K562 (cell line): Measurements from ENCODE around the gene DNAJB11. TPM values are rescaled to one million over a fixed set of nuclear protein-coding genes. Genes with fewer than 3 reads are reported as not detected.
A peak's percentile ranks its signal among the peaks of the same experiment; 100 is the strongest.

Experiments
- BACH1 ChIP-seq: fragments of 200-800 bp; sonication (Bioruptor generic); IDR thresholded peaks from 2 replicates; pipeline ENCODE4 v1.6.1; 2016; ENCODE audit warnings: missing genetic modification characterization, missing compliant biosample characterization
- HCFC1 ChIP-seq: IDR thresholded peaks from 2 replicates; pipeline ENCODE4 v1.6.1; 2012; ENCODE audit warnings: low read depth, low read length, improper control_type of control experiment
- HNRNPLL ChIP-seq: fragments of 200-400 bp; formaldehyde crosslinking; IDR thresholded peaks from 2 replicates; pipeline ENCODE4 v1.6.1; 2017; ENCODE audit warnings: low read length, low read depth, mild to moderate bottlenecking; ENCODE audit not compliant: poor library complexity, severe bottlenecking
- KAT2B ChIP-seq: IDR thresholded peaks from one replicate; pipeline ENCODE4 v1.6.1; 2012; ENCODE audit warnings: low read depth, mild to moderate bottlenecking, control low read depth, inconsistent platforms, low read length, moderate library complexity
- KAT7 ChIP-seq: sonication (generic); formaldehyde crosslinking; IDR thresholded peaks from 2 replicates; pipeline ENCODE4 v1.8.0; 2022; ENCODE audit warnings: missing genetic modification reagents, mild to moderate bottlenecking, borderline replicate concordance
- KDM5B ChIP-seq: fragments of 200-600 bp; sonication (generic); IDR thresholded peaks from 2 replicates; pipeline ENCODE4 v1.6.1; 2012; ENCODE audit warnings: low read depth, mild to moderate bottlenecking, moderate library complexity, low read length, control low read depth, inconsistent platforms; ENCODE audit not compliant: insufficient replicate concordance
- KLF13 ChIP-seq: fragments of 450-650 bp; IDR thresholded peaks from 2 replicates; pipeline ENCODE4 v1.6.1; 2016; ENCODE audit warnings: missing genetic modification characterization, low read depth, mild to moderate bottlenecking, missing compliant biosample characterization, moderate library complexity, borderline replicate concordance
- MTA3 ChIP-seq: fragments of 450-650 bp; formaldehyde crosslinking; IDR thresholded peaks from 2 replicates; pipeline ENCODE4 v1.6.1; 2017; ENCODE audit warnings: mild to moderate bottlenecking, borderline replicate concordance
- POLR2AphosphoS2 ChIP-seq: IDR thresholded peaks from 2 replicates; pipeline ENCODE4 v1.6.1; 2012; ENCODE audit warnings: low read length, improper control_type of control experiment
- SRSF9 ChIP-seq: fragments of 200-400 bp; formaldehyde crosslinking; IDR thresholded peaks from 2 replicates; pipeline ENCODE4 v1.6.1; 2017; ENCODE audit warnings: low read depth, low read length, borderline replicate concordance
- TBL1XR1 ChIP-seq, 2 experiments: IDR thresholded peaks; 2 replicates each; pipeline ENCODE4 v1.6.1; 2012; ENCODE audit warnings: improper control_type of control experiment in 2 of 2, low read length in 2 of 2, mild to moderate bottlenecking in 1 of 2
- TCF7L2 ChIP-seq: fragments of 150-350 bp; IDR thresholded peaks from 2 replicates; pipeline ENCODE4 v1.6.1; 2016; ENCODE audit warnings: low read depth, mild to moderate bottlenecking, low read length, moderate library complexity
- TEAD4 ChIP-seq, 2 experiments: sonication (generic) in 1 of 2; formaldehyde crosslinking in 1 of 2; IDR thresholded peaks; 2 replicates each; pipeline versions ENCODE4 v1.6.1 to v1.8.0; 2012 to 2022; ENCODE audit warnings: borderline replicate concordance in 1 of 2, inconsistent platforms in 1 of 2, low read length in 1 of 2, mild to moderate bottlenecking in 1 of 2, missing genetic modification reagents in 1 of 2
- TRIM24 ChIP-seq, 2 experiments: fragments of 450-650 bp; IDR thresholded peaks; 2 replicates each; pipeline ENCODE4 v1.6.1; 2016
- ZNF134 ChIP-seq: fragments of 250-450 bp; sonication (Bioruptor Pico); conservative IDR thresholded peaks from 2 replicates; pipeline ENCODE4 v1.4.0; 2020
- ZNF217 ChIP-seq: sonication (generic); formaldehyde crosslinking; IDR thresholded peaks from 2 replicates; pipeline ENCODE4 v1.8.0; 2022; ENCODE audit warnings: mild to moderate bottlenecking, missing genetic modification reagents
- ZNF507 ChIP-seq: conservative IDR thresholded peaks from 2 replicates; pipeline ENCODE4 v1.6.1; 2017; ENCODE audit warnings: missing genetic modification characterization, missing compliant biosample characterization
- ZNF561 ChIP-seq: fragments of 450-650 bp; formaldehyde crosslinking; conservative IDR thresholded peaks from 2 replicates; pipeline ENCODE4 v1.4.0; 2020; ENCODE audit warnings: mild to moderate bottlenecking, moderate library complexity
- ZSCAN32 ChIP-seq: fragments of 450-650 bp; formaldehyde crosslinking; IDR thresholded peaks from 2 replicates; pipeline ENCODE4 v1.4.0; 2020; ENCODE audit warnings: mild to moderate bottlenecking, moderate library complexity
- polyA plus RNA-seq, 8 experiments: library from polyadenylated mRNA; depleted of rRNA in 4 of 8; stranded (reverse) in 5 of 8; unstranded in 3 of 8; fragments of >200 nt; fragmentation: Nextera tagmentation in 2 of 8; fragmentation: Illumina TruSeq in 1 of 8; extraction: Ambion mirVana in 2 of 8; extraction: Trizol in 1 of 8; gene quantifications; 2 replicates each; pipeline versions ENCODE4 v1.2.1 to v1.2.3, GENCODE V29; 2011 to 2014; ENCODE audit warnings: inconsistent platforms in 1 of 8, missing spikeins in 1 of 8
- total RNA-seq, 7 experiments: library from RNA; depleted of rRNA in 6 of 7; stranded (reverse); fragments of >200 nt in 6 of 7; fragmentation: Illumina TruSeq in 2 of 7; extraction: Trizol in 2 of 7; gene quantifications; 2 replicates each; pipeline versions ENCODE4 v1.2.1 to v1.2.3, GENCODE V29; 2011 to 2021; ENCODE audit warnings: low replicate concordance in 1 of 7
- TF ChIP-seq, protein P1 (sequence below): fragments of 250-450 bp; sonication (Bioruptor Pico); IDR thresholded peaks from 2 replicates; pipeline ENCODE4 v1.4.0; 2020; ENCODE audit warnings: mild to moderate bottlenecking, moderate library complexity
- TF ChIP-seq, protein P2 (sequence below): fragments of 450-650 bp; IDR thresholded peaks from 2 replicates; pipeline ENCODE4 v1.6.1; 2017; ENCODE audit warnings: antibody characterized with exemption, mild to moderate bottlenecking
- TF ChIP-seq, protein P3 (sequence below): sonication (generic); formaldehyde crosslinking; IDR thresholded peaks from 2 replicates; pipeline ENCODE4 v1.5.0; 2020; ENCODE audit warnings: missing genetic modification reagents

The DNAJB11 gene
- total and polyA plus RNA-seq, 9 of the 15 experiments (the other 6 are each of a cell fraction or from before 2014, with no cell fraction given), result 14.8 to 74.7 (median 63.8) TPM

DNA sequence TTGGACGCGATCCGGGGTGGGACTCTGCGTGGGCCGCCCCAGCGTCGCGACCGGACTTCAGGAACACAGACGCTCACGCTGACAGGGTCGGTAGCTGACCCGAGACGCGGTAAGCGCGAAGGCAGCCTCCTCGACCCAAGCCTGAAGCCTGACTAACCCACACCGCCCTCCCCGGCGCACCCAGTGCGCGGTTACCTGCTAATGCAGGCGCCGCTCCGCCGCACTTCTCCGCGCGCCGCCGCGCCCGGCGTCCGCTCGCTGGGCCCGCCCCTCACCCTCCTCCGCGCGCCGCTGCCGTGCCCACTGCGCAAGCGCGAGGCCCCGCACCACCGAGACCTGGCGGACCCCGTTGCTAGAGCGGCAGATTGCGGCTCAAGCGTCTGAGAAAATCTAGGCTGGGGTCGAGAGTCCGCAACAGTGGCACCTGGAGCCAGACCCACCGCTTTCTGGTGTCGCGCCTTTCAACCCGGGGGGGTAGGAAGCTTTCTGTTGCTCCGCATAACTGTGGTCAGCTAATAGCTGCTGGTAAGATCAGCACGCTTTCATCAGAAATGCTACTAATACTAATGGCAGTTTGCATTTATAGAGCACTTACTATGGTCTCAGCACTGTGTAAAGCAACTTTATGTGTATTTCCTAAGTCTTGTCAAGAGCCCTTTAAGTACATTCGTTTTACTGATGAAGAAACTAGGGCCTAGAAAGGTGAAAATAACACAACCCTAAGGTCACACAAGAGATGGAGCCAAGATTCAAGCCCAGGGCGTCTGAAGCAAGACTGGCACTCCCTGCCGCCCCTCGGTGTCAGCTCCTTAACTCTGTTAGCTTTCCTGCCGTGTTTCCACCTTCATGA is 3.2 kb upstream of the DNAJB11 start, which contains the start of gene TBCCD1 (continued):
- TF ChIP-seq, protein P1, sequence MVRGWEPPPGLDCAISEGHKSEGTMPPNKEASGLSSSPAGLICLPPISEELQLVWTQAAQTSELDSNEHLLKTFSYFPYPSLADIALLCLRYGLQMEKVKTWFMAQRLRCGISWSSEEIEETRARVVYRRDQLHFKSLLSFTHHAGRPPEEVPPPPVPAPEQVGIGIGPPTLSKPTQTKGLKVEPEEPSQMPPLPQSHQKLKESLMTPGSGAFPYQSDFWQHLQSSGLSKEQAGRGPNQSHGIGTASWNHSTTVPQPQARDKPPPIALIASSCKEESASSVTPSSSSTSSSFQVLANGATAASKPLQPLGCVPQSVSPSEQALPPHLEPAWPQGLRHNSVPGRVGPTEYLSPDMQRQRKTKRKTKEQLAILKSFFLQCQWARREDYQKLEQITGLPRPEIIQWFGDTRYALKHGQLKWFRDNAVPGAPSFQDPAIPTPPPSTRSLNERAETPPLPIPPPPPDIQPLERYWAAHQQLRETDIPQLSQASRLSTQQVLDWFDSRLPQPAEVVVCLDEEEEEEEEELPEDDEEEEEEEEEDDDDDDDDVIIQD, result no peak
- TF ChIP-seq KLF13 (tag) (no peak), KDM5B (peak; percentile 97), HNRNPLL (peak; percentile 64), ZNF507 (tag) (no peak), HCFC1 (peak; percentile 74), SRSF9 (no peak), TRIM24 (IDR thresholded peaks at IDR 0.05) (no peak), TEAD4 (IDR thresholded peaks at IDR 0.05; ENCODE audit: low read length) (no peak; the same call in 1 of the 2 replicates), TEAD4 (CRISPR knock-in tag; IDR thresholded peaks at IDR 0.05; ENCODE audit: borderline replicate concordance) (no peak), ZNF217 (CRISPR knock-in tag) (no peak), KAT2B (no peak), ZNF134 (CRISPR knock-in tag) (no peak), TCF7L2 (no peak), ZNF561 (CRISPR knock-in tag) (no peak), TBL1XR1 (IDR thresholded peaks at IDR 0.05; ENCODE audit: low read length in 2 of 2) (no peak; a peak in 1 of 4 replicates), ZSCAN32 (CRISPR knock-in tag) (no peak), KAT7 (peak; percentile 94; the same call in 1 of the 2 replicates), BACH1 (tag) (no peak; the same call in 1 of the 2 replicates), MTA3 (peak; percentile 86), POLR2AphosphoS2 (no peak)
- TF ChIP-seq, protein P2, sequence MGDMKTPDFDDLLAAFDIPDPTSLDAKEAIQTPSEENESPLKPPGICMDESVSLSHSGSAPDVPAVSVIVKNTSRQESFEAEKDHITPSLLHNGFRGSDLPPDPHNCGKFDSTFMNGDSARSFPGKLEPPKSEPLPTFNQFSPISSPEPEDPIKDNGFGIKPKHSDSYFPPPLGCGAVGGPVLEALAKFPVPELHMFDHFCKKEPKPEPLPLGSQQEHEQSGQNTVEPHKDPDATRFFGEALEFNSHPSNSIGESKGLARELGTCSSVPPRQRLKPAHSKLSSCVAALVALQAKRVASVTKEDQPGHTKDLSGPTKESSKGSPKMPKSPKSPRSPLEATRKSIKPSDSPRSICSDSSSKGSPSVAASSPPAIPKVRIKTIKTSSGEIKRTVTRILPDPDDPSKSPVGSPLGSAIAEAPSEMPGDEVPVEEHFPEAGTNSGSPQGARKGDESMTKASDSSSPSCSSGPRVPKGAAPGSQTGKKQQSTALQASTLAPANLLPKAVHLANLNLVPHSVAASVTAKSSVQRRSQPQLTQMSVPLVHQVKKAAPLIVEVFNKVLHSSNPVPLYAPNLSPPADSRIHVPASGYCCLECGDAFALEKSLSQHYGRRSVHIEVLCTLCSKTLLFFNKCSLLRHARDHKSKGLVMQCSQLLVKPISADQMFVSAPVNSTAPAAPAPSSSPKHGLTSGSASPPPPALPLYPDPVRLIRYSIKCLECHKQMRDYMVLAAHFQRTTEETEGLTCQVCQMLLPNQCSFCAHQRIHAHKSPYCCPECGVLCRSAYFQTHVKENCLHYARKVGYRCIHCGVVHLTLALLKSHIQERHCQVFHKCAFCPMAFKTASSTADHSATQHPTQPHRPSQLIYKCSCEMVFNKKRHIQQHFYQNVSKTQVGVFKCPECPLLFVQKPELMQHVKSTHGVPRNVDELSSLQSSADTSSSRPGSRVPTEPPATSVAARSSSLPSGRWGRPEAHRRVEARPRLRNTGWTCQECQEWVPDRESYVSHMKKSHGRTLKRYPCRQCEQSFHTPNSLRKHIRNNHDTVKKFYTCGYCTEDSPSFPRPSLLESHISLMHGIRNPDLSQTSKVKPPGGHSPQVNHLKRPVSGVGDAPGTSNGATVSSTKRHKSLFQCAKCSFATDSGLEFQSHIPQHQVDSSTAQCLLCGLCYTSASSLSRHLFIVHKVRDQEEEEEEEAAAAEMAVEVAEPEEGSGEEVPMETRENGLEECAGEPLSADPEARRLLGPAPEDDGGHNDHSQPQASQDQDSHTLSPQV, result no peak
- TF ChIP-seq, protein P3, sequence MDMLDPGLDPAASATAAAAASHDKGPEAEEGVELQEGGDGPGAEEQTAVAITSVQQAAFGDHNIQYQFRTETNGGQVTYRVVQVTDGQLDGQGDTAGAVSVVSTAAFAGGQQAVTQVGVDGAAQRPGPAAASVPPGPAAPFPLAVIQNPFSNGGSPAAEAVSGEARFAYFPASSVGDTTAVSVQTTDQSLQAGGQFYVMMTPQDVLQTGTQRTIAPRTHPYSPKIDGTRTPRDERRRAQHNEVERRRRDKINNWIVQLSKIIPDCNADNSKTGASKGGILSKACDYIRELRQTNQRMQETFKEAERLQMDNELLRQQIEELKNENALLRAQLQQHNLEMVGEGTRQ (CRISPR knock-in tag), result no peak
